SJCRH30 (cell line): ENCODE measurements around the gene PHLDA2. TPM values are rescaled to one million over a fixed set of nuclear protein-coding genes. Genes with fewer than 3 reads are reported as not detected.
"Not testable (repeated sequence)": the region's sequence is repeated elsewhere in the genome, so short reads cannot be mapped to it uniquely, and the experiment has no call there.

ENCODE experiments used
- DNase-seq, 2 experiments: peaks; one replicate each; pipeline ENCODE4 v3.0.0-alpha.2; 2015 to 2020
- H3K27ac ChIP-seq: fragments of 250-450 bp; sonication (Bioruptor Pico); 2 replicates; pipeline ENCODE4 v1.5.1; 2020; ENCODE audit warnings: mild to moderate bottlenecking, moderate library complexity
- H3K27me3 ChIP-seq: fragments of 250-450 bp; sonication (Bioruptor Pico); 2 replicates; pipeline ENCODE4 v1.5.1; 2020; ENCODE audit warnings: mild to moderate bottlenecking, moderate library complexity
- H3K36me3 ChIP-seq: fragments of 250-450 bp; sonication (Bioruptor Pico); 2 replicates; pipeline ENCODE4 v1.5.1; 2020; ENCODE audit warnings: mild to moderate bottlenecking, moderate library complexity
- H3K4me1 ChIP-seq: fragments of 250-450 bp; sonication (Bioruptor Pico); 2 replicates; pipeline ENCODE4 v1.5.1; 2020; ENCODE audit warnings: mild to moderate bottlenecking, moderate library complexity
- H3K4me3 ChIP-seq: fragments of 250-450 bp; sonication (Bioruptor Pico); 2 replicates; pipeline ENCODE4 v1.5.1; 2020; ENCODE audit warnings: mild to moderate bottlenecking, moderate library complexity
- H3K9me3 ChIP-seq: fragments of 250-450 bp; sonication (Bioruptor Pico); replicated peaks from 2 replicates; pipeline ENCODE4 v1.5.1; 2020; ENCODE audit warnings: mild to moderate bottlenecking, moderate library complexity
- total RNA-seq: library from RNA; depleted of rRNA; stranded (reverse); fragments of >200 nt; shearing (Covaris generic); gene quantifications from 2 replicates; pipeline ENCODE4 v1.2.3, GENCODE V29; 2014

PHLDA2 gene
- total RNA-seq, 1 experiment from 2014 or later: not detected

GRCh38 chr11:2916114-2916891 is 12.9 kb downstream of the PHLDA2 start:
- Histone ChIP-seq H3K4me1 (no peaks in the 10 kb centered on the region), H3K27me3 (0 out of 2 replicates have a peak, but pooled peaks cover 2% of the 10 kb centered on the region), H3K36me3 (no peaks in the 10 kb centered on the region), H3K4me3 (no peak overlapping the region), H3K27ac (no peak overlapping the region), H3K9me3 (no peaks in the 10 kb centered on the region)
- no peak for DNase-seq

GRCh38 chr11:2915473-2915872 is 13.7 kb downstream of the PHLDA2 start:
- no peak overlapping the region for H3K27ac ChIP-seq
- H3K4me3 ChIP-seq: no peak overlapping the region
- H3K4me1 ChIP-seq: no peaks in the 10 kb centered on the region
- H3K9me3 ChIP-seq: no peaks in the 10 kb centered on the region
- H3K27me3 ChIP-seq: 0 out of 2 replicates have a peak, but pooled peaks cover 2% of the 10 kb centered on the region
- H3K36me3 ChIP-seq: no peaks in the 10 kb centered on the region
- DNase-seq: no peak

GRCh38 chr11:2914455-2915195 is 14.6 kb downstream of the PHLDA2 start:
- no peak for DNase-seq
- Histone ChIP-seq H3K4me3 (no peak overlapping the region), H3K4me1 (no peaks in the 10 kb centered on the region), H3K9me3 (no peaks in the 10 kb centered on the region), H3K36me3 (no peaks in the 10 kb centered on the region), H3K27me3 (0 out of 2 replicates have a peak, but pooled peaks cover 2% of the 10 kb centered on the region), H3K27ac (no peak overlapping the region)

- H3K27me3 ChIP-seq: 0 out of 2 replicates have a peak, but pooled peaks cover 2% of the 10 kb centered on the region
- no peaks in the 10 kb centered on the region for H3K4me1 ChIP-seq
- H3K36me3 ChIP-seq: no peaks in the 10 kb centered on the region
- no peak overlapping the region for H3K4me3 ChIP-seq
- H3K9me3 ChIP-seq: no peaks in the 10 kb centered on the region
- no peak for DNase-seq
- H3K27ac ChIP-seq: no peak overlapping the region
Measured at GRCh38 chr11:2913776-2914175, 15.4 kb downstream of the PHLDA2 start.

GRCh38 chr11:2913019-2913431 is 16.2 kb downstream of the PHLDA2 start:
- Histone ChIP-seq H3K27me3 (0 out of 2 replicates have a peak, but pooled peaks cover 2% of the 10 kb centered on the region), H3K36me3 (no peaks in the 10 kb centered on the region), H3K4me1 (no peaks in the 10 kb centered on the region), H3K9me3 (no peaks in the 10 kb centered on the region), H3K4me3 (no peak overlapping the region), H3K27ac (no peak overlapping the region)
- DNase-seq: no peak

GRCh38 chr11:2912498-2912897 is 16.7 kb downstream of the PHLDA2 start:
- Histone ChIP-seq H3K4me1 (no peaks in the 10 kb centered on the region), H3K9me3 (no peaks in the 10 kb centered on the region), H3K36me3 (no peaks in the 10 kb centered on the region), H3K27me3 (0 out of 2 replicates have a peak, but pooled peaks cover 2% of the 10 kb centered on the region), H3K4me3 (no peak overlapping the region), H3K27ac (no peak overlapping the region)
- no peak for DNase-seq

GRCh38 chr11:2911785-2912391 is 17.3 kb downstream of the PHLDA2 start:
- no peaks in the 10 kb centered on the region for H3K4me1 ChIP-seq
- H3K9me3 ChIP-seq: no peaks in the 10 kb centered on the region
- H3K27ac ChIP-seq: no peak overlapping the region
- H3K4me3 ChIP-seq: no peak overlapping the region
- no peak for DNase-seq
- H3K36me3 ChIP-seq: no peaks in the 10 kb centered on the region
- 0 out of 2 replicates have a peak, but pooled peaks cover 2% of the 10 kb centered on the region for H3K27me3 ChIP-seq

- no peaks in the 10 kb centered on the region for H3K4me1 ChIP-seq
- H3K27me3 ChIP-seq: 0 out of 2 replicates have a peak, but pooled peaks cover 2% of the 10 kb centered on the region
- no peak overlapping the region for H3K27ac ChIP-seq
- DNase-seq: no peak
- no peaks in the 10 kb centered on the region for H3K9me3 ChIP-seq
- no peaks in the 10 kb centered on the region for H3K36me3 ChIP-seq
- H3K4me3 ChIP-seq: no peak overlapping the region
Measured at GRCh38 chr11:2911088-2911784, 18.0 kb downstream of the PHLDA2 start.

GRCh38 chr11:2910401-2910955 is 18.7 kb downstream of the PHLDA2 start:
- no peak for DNase-seq
- no peak overlapping the region for H3K27ac ChIP-seq
- H3K4me1 ChIP-seq: no peaks in the 10 kb centered on the region
- 0 out of 2 replicates have a peak, but pooled peaks cover under 1% of the 10 kb centered on the region for H3K9me3 ChIP-seq
- H3K27me3 ChIP-seq: 0 out of 2 replicates have a peak, but pooled peaks cover 2% of the 10 kb centered on the region
- no peak overlapping the region for H3K4me3 ChIP-seq
- no peaks in the 10 kb centered on the region for H3K36me3 ChIP-seq

GRCh38 chr11:2909133-2909902 is 19.9 kb downstream of the PHLDA2 start:
- Histone ChIP-seq H3K4me3 (no peak overlapping the region), H3K27me3 (0 out of 2 replicates have a peak, but pooled peaks cover 2% of the 10 kb centered on the region), H3K4me1 (no peaks in the 10 kb centered on the region), H3K9me3 (0 out of 2 replicates have a peak, but pooled peaks cover 4% of the 10 kb centered on the region), H3K27ac (no peak overlapping the region), H3K36me3 (no peaks in the 10 kb centered on the region)
- DNase-seq: no peak

GRCh38 chr11:2908130-2908529 is 21.1 kb downstream of the PHLDA2 start:
- H3K9me3 ChIP-seq: 0 out of 2 replicates have a peak, but pooled peaks cover 4% of the 10 kb centered on the region
- no peaks in the 10 kb centered on the region for H3K36me3 ChIP-seq
- DNase-seq: no peak
- no peak overlapping the region for H3K4me3 ChIP-seq
- no peak overlapping the region for H3K27ac ChIP-seq
- H3K27me3 ChIP-seq: no peaks in the 10 kb centered on the region
- H3K4me1 ChIP-seq: no peaks in the 10 kb centered on the region

- H3K4me3 ChIP-seq, H3K9me3 ChIP-seq, H3K36me3 ChIP-seq, H3K27ac ChIP-seq, H3K27me3 ChIP-seq, H3K4me1 ChIP-seq, DNase-seq: not testable (repeated sequence)
Measured at GRCh38 chr11:2905299-2905698, 23.9 kb downstream of the PHLDA2 start.

GRCh38 chr11:2904153-2905052 is 24.8 kb downstream of the PHLDA2 start:
- H3K27me3 ChIP-seq: no peaks in the 10 kb centered on the region
- 0 out of 2 replicates have a peak, but pooled peaks cover 4% of the 10 kb centered on the region for H3K9me3 ChIP-seq
- DNase-seq: no peak
- H3K27ac ChIP-seq: no peak overlapping the region
- H3K4me3 ChIP-seq: no peak overlapping the region
- H3K4me1 ChIP-seq: no peaks in the 10 kb centered on the region
- no peaks in the 10 kb centered on the region for H3K36me3 ChIP-seq
